ENCODE results near the gene KIF23.
A peak's percentile ranks its signal among the peaks of the same experiment; 100 is the strongest.
"Not testable (repeated sequence)": the region's sequence is repeated elsewhere in the genome, so short reads cannot be mapped to it uniquely, and the experiment has no call there.

The KIF23 gene

GRCh38 chr15:69380100-69380725 is 33.9 kb upstream of the KIF23 start:
- H3K9me3 ChIP-seq (ENCODE audit: insufficient read depth, low read length, severe bottlenecking) = no peaks in the 10 kb centered on the region
- no peak overlapping the region for H3K4me3 ChIP-seq (ENCODE audit: low read depth in 1 of 2, low read length in 2 of 2)
- H3K4me2 ChIP-seq (ENCODE audit: insufficient read depth, low read length) = no peak overlapping the region
- H3K9ac ChIP-seq (ENCODE audit: low read depth, low read length) = no peak overlapping the region
- ATAC-seq (ENCODE audit: insufficient read depth, low read depth) (no peak), DNase-seq (no peak)
- no peaks in the 10 kb centered on the region for H3K36me3 ChIP-seq (ENCODE audit: insufficient read depth, low read length)
- TF ChIP-seq EZH2 (IDR thresholded peaks at IDR 0.05; ENCODE audit: borderline replicate concordance, low read depth, low read length, severe bottlenecking) = no peak
- TF ChIP-seq CTCF (IDR thresholded peaks at IDR 0.05; ENCODE audit: borderline replicate concordance, extremely low read depth, low read length, poor library complexity, severe bottlenecking) = peak; percentile 6
- no peaks in the 10 kb centered on the region for H4K20me1 ChIP-seq (ENCODE audit: insufficient read depth, low read length)
- no peak overlapping the region for H3K27ac ChIP-seq (ENCODE audit: low read length)
- no peaks in the 10 kb centered on the region for H3K4me1 ChIP-seq (ENCODE audit: insufficient read depth, low read length)
- no peaks in the 10 kb centered on the region for H3K79me2 ChIP-seq (ENCODE audit: insufficient read depth, low read length)
- no peak overlapping the region for H2AFZ ChIP-seq (ENCODE audit: low read depth, low read length)
- peaks cover 7% of the 10 kb centered on the region for H3K27me3 ChIP-seq (ENCODE audit: insufficient read depth, low read length, poor library complexity)

- Histone ChIP-seq H3K4me2 (ENCODE audit: insufficient read depth, low read length) (no peak overlapping the region), H3K36me3 (ENCODE audit: insufficient read depth, low read length) (no peaks in the 10 kb centered on the region), H3K9me3 (ENCODE audit: insufficient read depth, low read length, severe bottlenecking) (no peaks in the 10 kb centered on the region), H3K4me1 (ENCODE audit: insufficient read depth, low read length) (no peaks in the 10 kb centered on the region), H2AFZ (ENCODE audit: low read depth, low read length) (no peak overlapping the region), H3K4me3 (ENCODE audit: low read depth in 1 of 2, low read length in 2 of 2) (no peak overlapping the region), H3K79me2 (ENCODE audit: insufficient read depth, low read length) (no peaks in the 10 kb centered on the region), H3K9ac (ENCODE audit: low read depth, low read length) (no peak overlapping the region), H4K20me1 (ENCODE audit: insufficient read depth, low read length) (no peaks in the 10 kb centered on the region), H3K27ac (ENCODE audit: low read length) (no peak overlapping the region), H3K27me3 (ENCODE audit: insufficient read depth, low read length, poor library complexity) (peaks cover 7% of the 10 kb centered on the region)
- ATAC-seq (ENCODE audit: insufficient read depth, low read depth) (no peak), DNase-seq (no peak)
- TF ChIP-seq CTCF (IDR thresholded peaks at IDR 0.05; ENCODE audit: borderline replicate concordance, extremely low read depth, low read length, poor library complexity, severe bottlenecking) (no peak), EZH2 (IDR thresholded peaks at IDR 0.05; ENCODE audit: borderline replicate concordance, low read depth, low read length, severe bottlenecking) (no peak)
Measured at GRCh38 chr15:69380726-69381105, 33.4 kb upstream of the KIF23 start.

GRCh38 chr15:69382176-69382575 is 32.0 kb upstream of the KIF23 start:
- not testable (repeated sequence) for H4K20me1 ChIP-seq (ENCODE audit: insufficient read depth, low read length); H3K27me3 ChIP-seq (ENCODE audit: insufficient read depth, low read length, poor library complexity); H3K9ac ChIP-seq (ENCODE audit: low read depth, low read length); H3K4me2 ChIP-seq (ENCODE audit: insufficient read depth, low read length); H3K4me3 ChIP-seq (ENCODE audit: low read depth in 1 of 2, low read length in 2 of 2); H2AFZ ChIP-seq (ENCODE audit: low read depth, low read length); H3K9me3 ChIP-seq (ENCODE audit: insufficient read depth, low read length, severe bottlenecking); H3K79me2 ChIP-seq (ENCODE audit: insufficient read depth, low read length); ATAC-seq (ENCODE audit: insufficient read depth, low read depth); H3K27ac ChIP-seq (ENCODE audit: low read length); H3K4me1 ChIP-seq (ENCODE audit: insufficient read depth, low read length); DNase-seq; H3K36me3 ChIP-seq (ENCODE audit: insufficient read depth, low read length)

- H3K27ac ChIP-seq (ENCODE audit: low read length); H3K36me3 ChIP-seq (ENCODE audit: insufficient read depth, low read length); H4K20me1 ChIP-seq (ENCODE audit: insufficient read depth, low read length); H3K9ac ChIP-seq (ENCODE audit: low read depth, low read length); H3K4me2 ChIP-seq (ENCODE audit: insufficient read depth, low read length); H3K79me2 ChIP-seq (ENCODE audit: insufficient read depth, low read length); H2AFZ ChIP-seq (ENCODE audit: low read depth, low read length); DNase-seq; H3K4me3 ChIP-seq (ENCODE audit: low read depth in 1 of 2, low read length in 2 of 2); H3K27me3 ChIP-seq (ENCODE audit: insufficient read depth, low read length, poor library complexity); H3K4me1 ChIP-seq (ENCODE audit: insufficient read depth, low read length); H3K9me3 ChIP-seq (ENCODE audit: insufficient read depth, low read length, severe bottlenecking); ATAC-seq (ENCODE audit: insufficient read depth, low read depth): not testable (repeated sequence)
Measured at GRCh38 chr15:69384066-69384465, 30.1 kb upstream of the KIF23 start.
